Natural killer cell (primary cell): ENCODE measurements around the gene PTCD3. TPM values are rescaled to one million over a fixed set of nuclear protein-coding genes. Genes with fewer than 3 reads are reported as not detected.

ENCODE experiments used
- ATAC-seq, 3 donors: fragments of 150-1000 bp in 2 of 3; fragments of 200-7000 bp in 1 of 3; cut with Tn5 transposase; 1 replicate in 1 of 3; 2 replicates in 2 of 3; pipeline ENCODE4 v1.10.0; 2021; ENCODE audit warnings: mild to moderate bottlenecking in 2 of 3, moderate library complexity in 2 of 3
- DNase-seq, 2 donors: peaks; one replicate each; pipeline versions ENCODE4 v3.0.0 to v3.0.0-alpha.2; 2013 to 2021; ENCODE audit warnings: mixed read lengths in 1 of 2
- H3K27ac ChIP-seq: one replicate; pipeline ENCODE4 v1.5.1; 2013; ENCODE audit warnings: mild to moderate bottlenecking, low read length
- H3K27me3 ChIP-seq: one replicate; pipeline ENCODE4 v1.6.1; 2013; ENCODE audit warnings: low read length; ENCODE audit not compliant: control insufficient read depth, insufficient read depth
- H3K36me3 ChIP-seq: one replicate; pipeline ENCODE4 v1.6.1; 2013; ENCODE audit warnings: low read length; ENCODE audit not compliant: control insufficient read depth, insufficient read depth
- H3K4me1 ChIP-seq: one replicate; pipeline ENCODE4 v1.6.1; 2013; ENCODE audit warnings: low read length; ENCODE audit not compliant: control insufficient read depth, insufficient read depth
- H3K4me3 ChIP-seq: one replicate; pipeline ENCODE4 v1.5.1; 2013; ENCODE audit warnings: low read length
- H3K9me3 ChIP-seq: one replicate; pipeline ENCODE4 v1.6.1; 2013; ENCODE audit warnings: low read length; ENCODE audit not compliant: control insufficient read depth, insufficient read depth
- H3K27ac Mint-ChIP-seq, 2 donors: one replicate each; pipeline ENCODE4 v1.8.0; 2022; ENCODE audit warnings: mild to moderate bottlenecking in 2 of 2, mixed read lengths in 2 of 2, moderate library complexity in 1 of 2
- H3K27me3 Mint-ChIP-seq, 2 donors: one replicate each; pipeline ENCODE4 v1.8.0; 2022; ENCODE audit warnings: low read depth in 2 of 2, mixed read lengths in 2 of 2
- H3K36me3 Mint-ChIP-seq: one replicate; pipeline ENCODE4 v1.8.0; 2022; ENCODE audit warnings: mixed read lengths
- H3K4me1 Mint-ChIP-seq, 2 donors: one replicate each; pipeline ENCODE4 v1.8.0; 2022; ENCODE audit warnings: mixed read lengths in 2 of 2
- H3K4me3 Mint-ChIP-seq: one replicate; pipeline ENCODE4 v1.8.0; 2022; ENCODE audit warnings: mild to moderate bottlenecking, moderate library complexity, mixed read lengths
- H3K9me3 Mint-ChIP-seq, 2 donors: one replicate each; pipeline ENCODE4 v1.8.0; 2022; ENCODE audit warnings: mixed read lengths in 2 of 2
- WGBS: methylation state at CpG from one replicate; pipeline ENCODE4 v1.1.7; 2013; ENCODE audit warnings: missing lambda C conversion rate; ENCODE audit not compliant: insufficient coverage; 5-methylcytosine and 5-hydroxymethylcytosine counted together
- intact Hi-C: fragments of 100-400 bp; cut with micrococcal nuclease; formaldehyde crosslinking; loops from one replicate; pipeline ENCODE4 v1.14.2; 2022
- total RNA-seq, 4 donors: library from RNA; stranded (reverse); fragments of 120-200 nt in 1 of 4; gene quantifications; one replicate each; pipeline versions ENCODE4 v1.2.3 to v1.2.4, GENCODE V29; 2013 to 2022
- TF ChIP-seq, protein P1 (sequence below): fragments of 200-600 bp; IDR thresholded peaks from one replicate; pipeline ENCODE4 v1.8.0; 2022; ENCODE audit warnings: antibody characterized with exemption

Gene PTCD3
- total RNA-seq, 3 donors from 2014 or later (not counting 1 experiment from before 2014, with no cell fraction given) = 115 to 146 (median 128) TPM

- Histone ChIP-seq H3K4me3 (no peak overlapping the region), H3K4me1 (peaks cover 12% of the 10 kb centered on the region), H3K27me3 (no peaks in the 10 kb centered on the region), H3K27ac (no peak overlapping the region), H3K36me3 (peaks cover 48% of the 10 kb centered on the region), H3K9me3 (no peaks in the 10 kb centered on the region)
- Mint-ChIP-seq H3K27ac (peak overlapping the region in 1 of 2 donors; percentile 33), H3K4me3 (no peak overlapping the region), H3K36me3 (peaks cover 39% of the 10 kb centered on the region), H3K9me3 (no peaks in the 10 kb centered on the region), H3K4me1 (peaks cover 7% of the 10 kb centered on the region in 2 donors), H3K27me3 (no peaks in the 10 kb centered on the region)
- TF ChIP-seq, protein P1, sequence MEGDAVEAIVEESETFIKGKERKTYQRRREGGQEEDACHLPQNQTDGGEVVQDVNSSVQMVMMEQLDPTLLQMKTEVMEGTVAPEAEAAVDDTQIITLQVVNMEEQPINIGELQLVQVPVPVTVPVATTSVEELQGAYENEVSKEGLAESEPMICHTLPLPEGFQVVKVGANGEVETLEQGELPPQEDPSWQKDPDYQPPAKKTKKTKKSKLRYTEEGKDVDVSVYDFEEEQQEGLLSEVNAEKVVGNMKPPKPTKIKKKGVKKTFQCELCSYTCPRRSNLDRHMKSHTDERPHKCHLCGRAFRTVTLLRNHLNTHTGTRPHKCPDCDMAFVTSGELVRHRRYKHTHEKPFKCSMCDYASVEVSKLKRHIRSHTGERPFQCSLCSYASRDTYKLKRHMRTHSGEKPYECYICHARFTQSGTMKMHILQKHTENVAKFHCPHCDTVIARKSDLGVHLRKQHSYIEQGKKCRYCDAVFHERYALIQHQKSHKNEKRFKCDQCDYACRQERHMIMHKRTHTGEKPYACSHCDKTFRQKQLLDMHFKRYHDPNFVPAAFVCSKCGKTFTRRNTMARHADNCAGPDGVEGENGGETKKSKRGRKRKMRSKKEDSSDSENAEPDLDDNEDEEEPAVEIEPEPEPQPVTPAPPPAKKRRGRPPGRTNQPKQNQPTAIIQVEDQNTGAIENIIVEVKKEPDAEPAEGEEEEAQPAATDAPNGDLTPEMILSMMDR = no peak
- WGBS = 81% methylated on average over 2 of the region's 2 CpGs
- DNase-seq (no peak), ATAC-seq (no peak)
- intact Hi-C loops = no loop called here
Measured at GRCh38 chr2:86064006-86064405, 42.0 kb upstream of the PTCD3 start.

DNA sequence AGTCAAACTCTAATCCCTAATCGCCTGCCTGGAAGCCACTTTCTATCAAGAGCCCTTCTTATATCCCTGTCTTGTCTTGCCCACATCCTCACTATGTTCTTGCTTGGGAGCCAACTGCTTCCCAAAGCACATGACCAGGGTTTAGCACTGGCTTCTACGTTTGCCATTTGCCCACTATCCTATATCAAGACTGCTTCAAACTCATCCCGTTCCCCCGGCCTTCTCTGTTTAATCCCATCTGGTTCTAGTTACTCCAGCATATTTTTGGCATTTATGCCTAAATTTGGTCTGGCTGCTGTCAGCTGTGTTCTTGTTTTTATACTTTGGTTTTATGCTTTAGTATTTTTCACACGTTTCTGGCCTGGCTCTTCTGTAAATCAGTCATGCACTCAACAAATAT lies 40.5 kb upstream of the PTCD3 start:
- WGBS = 83% methylated on average over 4 of the region's 5 CpGs
- H3K36me3 ChIP-seq = peaks cover 52% of the 10 kb centered on the region

GRCh38 chr2:86066007-86066578 lies 39.9 kb upstream of the PTCD3 start:
- ATAC-seq = no peak
- H3K36me3 Mint-ChIP-seq = peaks cover 40% of the 10 kb centered on the region
- H3K27me3 Mint-ChIP-seq = no peaks in the 10 kb centered on the region
- intact Hi-C loops = no loop called here
- H3K4me1 ChIP-seq = peaks cover 12% of the 10 kb centered on the region
- H3K4me1 Mint-ChIP-seq = peaks cover 7 to 11% of the 10 kb centered on the region in 2 donors
- H3K9me3 ChIP-seq = no peaks in the 10 kb centered on the region
- no peak overlapping the region for H3K4me3 ChIP-seq
- no peaks in the 10 kb centered on the region for H3K9me3 Mint-ChIP-seq
- 98% methylated on average over 7 of the region's 7 CpGs for WGBS
- H3K27me3 ChIP-seq = no peaks in the 10 kb centered on the region
- TF ChIP-seq, protein P1 = no peak
- H3K27ac Mint-ChIP-seq = peak overlapping the region in 1 of 2 donors; percentile 73
- H3K27ac ChIP-seq = no peak overlapping the region
- peaks cover 55% of the 10 kb centered on the region for H3K36me3 ChIP-seq
- no peak for DNase-seq
- H3K4me3 Mint-ChIP-seq = no peak overlapping the region

More for the DNA sequence above, 40.5 kb upstream of the PTCD3 start:
- Mint-ChIP-seq H3K27me3 (no peaks in the 10 kb centered on the region), H3K4me3 (no peak overlapping the region), H3K9me3 (no peaks in the 10 kb centered on the region), H3K27ac (peak overlapping the region in 1 of 2 donors; percentile 73), H3K4me1 (peaks cover 7 to 11% of the 10 kb centered on the region in 2 donors), H3K36me3 (peaks cover 40% of the 10 kb centered on the region)
- no peaks in the 10 kb centered on the region for H3K27me3 ChIP-seq
- no peak overlapping the region for H3K4me3 ChIP-seq
- TF ChIP-seq, protein P1 = no peak
- DNase-seq (no peak), ATAC-seq (no peak)
- intact Hi-C loops = no loop called here
- H3K4me1 ChIP-seq = peaks cover 12% of the 10 kb centered on the region
- H3K9me3 ChIP-seq = no peaks in the 10 kb centered on the region
- no peak overlapping the region for H3K27ac ChIP-seq

GRCh38 chr2:86066915-86067314 lies 39.1 kb upstream of the PTCD3 start:
- intact Hi-C loops = no loop called here
- H3K27me3 ChIP-seq = no peaks in the 10 kb centered on the region
- H3K4me3 ChIP-seq = no peak overlapping the region
- Mint-ChIP-seq H3K4me1 (peaks cover 12 to 14% of the 10 kb centered on the region in 2 donors), H3K9me3 (no peaks in the 10 kb centered on the region), H3K4me3 (no peak overlapping the region), H3K36me3 (peaks cover 39% of the 10 kb centered on the region), H3K27me3 (no peaks in the 10 kb centered on the region), H3K27ac (peak overlapping the region; percentile 45 to 78)
- no peaks in the 10 kb centered on the region for H3K9me3 ChIP-seq
- peaks cover 12% of the 10 kb centered on the region for H3K4me1 ChIP-seq
- H3K27ac ChIP-seq = no peak overlapping the region
- TF ChIP-seq, protein P1 = no peak
- H3K36me3 ChIP-seq = peaks cover 52% of the 10 kb centered on the region
- ATAC-seq (no peak), DNase-seq (no peak)
